Uterus (tissue), 4 donors: ENCODE data around the gene MPDU1. TPM values are rescaled to one million over a fixed set of nuclear protein-coding genes. Genes with fewer than 3 reads are reported as not detected.
A peak's percentile ranks its signal among the peaks of the same experiment; 100 is the strongest.

Source experiments
- DNase-seq, 2 donors: peaks; one replicate each; pipeline ENCODE4 v3.0.0-alpha.2; 2019 to 2020
- H3K27ac ChIP-seq, 2 donors: fragments of 200-600 bp; sonication (generic); 1 replicate in 1 of 2; 2 replicates in 1 of 2; pipeline ENCODE4 v1.5.1; 2016 to 2018
- H3K27me3 ChIP-seq, 2 donors: fragments of 200-600 bp; sonication (generic); one replicate each; pipeline ENCODE4 v1.5.1; 2018 to 2019; ENCODE audit warnings: control low read depth in 1 of 2
- H3K36me3 ChIP-seq, 2 donors: fragments of 200-600 bp; sonication (generic); one replicate each; pipeline ENCODE4 v1.5.1; 2019; ENCODE audit warnings: control low read depth in 1 of 2
- H3K4me1 ChIP-seq, 2 donors: fragments of 200-600 bp; sonication (generic); one replicate each; pipeline ENCODE4 v1.5.1; 2018 to 2019; ENCODE audit warnings: control low read depth in 1 of 2
- H3K4me3 ChIP-seq, 2 donors: fragments of 200-600 bp; sonication (generic); 1 replicate in 1 of 2; 2 replicates in 1 of 2; pipeline ENCODE4 v1.5.1; 2018 to 2019; ENCODE audit warnings: mild to moderate bottlenecking in 1 of 2
- H3K9me3 ChIP-seq, 2 donors: fragments of 200-600 bp; sonication (generic); one replicate each; pipeline ENCODE4 v1.5.1; 2019; ENCODE audit warnings: control low read depth in 1 of 2
- POLR2A ChIP-seq, 2 donors: fragments of 450-650 bp; IDR thresholded peaks; one replicate each; pipeline ENCODE4 v1.6.1; 2016; ENCODE audit warnings: antibody characterized with exemption in 2 of 2, mild to moderate bottlenecking in 1 of 2, moderate library complexity in 1 of 2
- intact Hi-C: fragments of 100-400 bp; cut with DNase I; formaldehyde crosslinking; loops from one replicate; pipeline ENCODE4 v1.15.1; 2023; ENCODE audit warnings: low total_unique reads
- total RNA-seq, 4 donors: library from RNA; depleted of rRNA in 3 of 4; stranded (reverse); fragments of >200 nt in 3 of 4; gene quantifications; one replicate each; pipeline versions ENCODE4 v1.1.0 to v1.2.4, GENCODE V29; 2014 to 2023
- TF ChIP-seq, protein P1 (sequence below), 4 experiments: fragments of 200-600 bp in 2 of 4; fragments of 450-650 bp in 2 of 4; sonication (generic) in 2 of 4; IDR thresholded peaks; one replicate each; pipeline ENCODE4 v1.5.1; 2016 to 2019; ENCODE audit warnings: antibody characterized with exemption in 4 of 4, mild to moderate bottlenecking in 2 of 4, moderate library complexity in 1 of 4
- donor health status: DM: yes; HTN: yes; CAD: no.

The MPDU1 gene
- total RNA-seq, 4 donors from 2014 or later = 2.6 to 63.6 (median 35.0) TPM

- no peak for TF ChIP-seq POLR2A (IDR thresholded peaks at IDR 0.05)
- TF ChIP-seq, protein P1, sequence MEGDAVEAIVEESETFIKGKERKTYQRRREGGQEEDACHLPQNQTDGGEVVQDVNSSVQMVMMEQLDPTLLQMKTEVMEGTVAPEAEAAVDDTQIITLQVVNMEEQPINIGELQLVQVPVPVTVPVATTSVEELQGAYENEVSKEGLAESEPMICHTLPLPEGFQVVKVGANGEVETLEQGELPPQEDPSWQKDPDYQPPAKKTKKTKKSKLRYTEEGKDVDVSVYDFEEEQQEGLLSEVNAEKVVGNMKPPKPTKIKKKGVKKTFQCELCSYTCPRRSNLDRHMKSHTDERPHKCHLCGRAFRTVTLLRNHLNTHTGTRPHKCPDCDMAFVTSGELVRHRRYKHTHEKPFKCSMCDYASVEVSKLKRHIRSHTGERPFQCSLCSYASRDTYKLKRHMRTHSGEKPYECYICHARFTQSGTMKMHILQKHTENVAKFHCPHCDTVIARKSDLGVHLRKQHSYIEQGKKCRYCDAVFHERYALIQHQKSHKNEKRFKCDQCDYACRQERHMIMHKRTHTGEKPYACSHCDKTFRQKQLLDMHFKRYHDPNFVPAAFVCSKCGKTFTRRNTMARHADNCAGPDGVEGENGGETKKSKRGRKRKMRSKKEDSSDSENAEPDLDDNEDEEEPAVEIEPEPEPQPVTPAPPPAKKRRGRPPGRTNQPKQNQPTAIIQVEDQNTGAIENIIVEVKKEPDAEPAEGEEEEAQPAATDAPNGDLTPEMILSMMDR (IDR thresholded peaks at IDR 0.05) = no peak
- DNase-seq = no peak
- Histone ChIP-seq H3K27ac (peak overlapping the region; percentile 92 to 94), H3K27me3 (no peaks in the 10 kb centered on the region), H3K4me1 (peaks cover 0 to 16% of the 10 kb centered on the region in 2 donors), H3K4me3 (peak overlapping the region; percentile 59 to 68), H3K9me3 (no peaks in the 10 kb centered on the region), H3K36me3 (no peaks in the 10 kb centered on the region)
- intact Hi-C loops = no loop called here
Measured at GRCh38 chr17:7613769-7614424, 30.2 kb downstream of the MPDU1 start.

- Histone ChIP-seq H3K9me3 (no peaks in the 10 kb centered on the region), H3K4me1 (peaks cover 0 to 16% of the 10 kb centered on the region in 2 donors), H3K27ac (peak within 1 kb of the TSS; percentile 92 to 94), H3K4me3 (peak within 1 kb of the TSS; percentile 59 to 68), H3K27me3 (no peaks in the 10 kb centered on the region), H3K36me3 (no peaks in the 10 kb centered on the region)
- intact Hi-C loops = no loop called here
- peak; percentile 89 to 95 for TF ChIP-seq POLR2A (IDR thresholded peaks at IDR 0.05)
- TF ChIP-seq, protein P1 (IDR thresholded peaks at IDR 0.05) = peak; percentile 52 to 76 (median 72)
- peak; percentile 99 to 100 for DNase-seq
Measured at GRCh38 chr17:7614425-7615264, 31.0 kb downstream of the MPDU1 start, which contains the start of gene FXR2. Gene FXR2 (minus strand): TSS chr17:7614897. CDS start chr17:7614532, 365 bp downstream.

- Histone ChIP-seq H3K4me3 (peak overlapping the region; percentile 29 to 30), H3K36me3 (no peaks in the 10 kb centered on the region), H3K4me1 (peaks cover 0 to 13% of the 10 kb centered on the region in 2 donors), H3K9me3 (no peaks in the 10 kb centered on the region), H3K27me3 (no peaks in the 10 kb centered on the region), H3K27ac (peak overlapping the region; percentile 79 to 87)
- no peak for DNase-seq
- TF ChIP-seq, protein P1 (IDR thresholded peaks at IDR 0.05) = no peak
- intact Hi-C loops = no loop called here
Measured at GRCh38 chr17:7615265-7615747, 31.7 kb downstream of the MPDU1 start.

- no peak overlapping the region for H3K4me3 ChIP-seq
- intact Hi-C loops = no loop called here
- DNase-seq = no peak
- H3K9me3 ChIP-seq = no peaks in the 10 kb centered on the region
- no peak for TF ChIP-seq POLR2A (IDR thresholded peaks at IDR 0.05)
- TF ChIP-seq, protein P1 (IDR thresholded peaks at IDR 0.05) = no peak
- no peak overlapping the region for H3K27ac ChIP-seq
- peaks cover 0 to 1% of the 10 kb centered on the region in 2 donors for H3K4me1 ChIP-seq
- H3K27me3 ChIP-seq = no peaks in the 10 kb centered on the region
- H3K36me3 ChIP-seq = no peaks in the 10 kb centered on the region
Measured at GRCh38 chr17:7618608-7619007, 35.0 kb downstream of the MPDU1 start.

GRCh38 chr17:7620835-7621234, 37.2 kb downstream of the MPDU1 start:
- H3K36me3 ChIP-seq = no peaks in the 10 kb centered on the region
- H3K4me3 ChIP-seq = no peak overlapping the region
- intact Hi-C loops = no loop called here
- DNase-seq = no peak
- no peak overlapping the region for H3K27ac ChIP-seq
- H3K9me3 ChIP-seq = no peaks in the 10 kb centered on the region
- no peaks in the 10 kb centered on the region for H3K27me3 ChIP-seq
- TF ChIP-seq, protein P1 (IDR thresholded peaks at IDR 0.05) = no peak
- TF ChIP-seq POLR2A (IDR thresholded peaks at IDR 0.05) = no peak
- H3K4me1 ChIP-seq = no peaks in the 10 kb centered on the region
